Endothelial cell of umbilical vein (primary cell): ENCODE measurements around the gene CDH22. TPM values are rescaled to one million over a fixed set of nuclear protein-coding genes. Genes with fewer than 3 reads are reported as not detected.

Experiments
- BruUV-seq: library from RNA; stranded (reverse); fragments of 400-500 nt; replicated peaks from 2 replicates; lab custom pipeline; 2021; lab: Mats Ljungman, UMichigan
- CTCF ChIA-PET: fragments of 300-600, 350-600 bp; sonication (Branson Sonifier 250); formaldehyde crosslinking; loops from one replicate; lab custom pipeline; 2021; ENCODE audit warnings: antibody characterized with exemption, inconsistent platforms; lab: Charles Lee
- POLR2A ChIA-PET: fragments of 300-600, 350-600 bp; sonication (Branson Sonifier 250); formaldehyde crosslinking; loops from one replicate; lab custom pipeline; 2021; ENCODE audit warnings: antibody characterized with exemption, inconsistent platforms; lab: Charles Lee
- DNase-seq: peaks from one replicate; pipeline ENCODE4 v3.0.0-alpha.2; 2011; ENCODE audit warnings: low read depth, low spot score
- FAIRE-seq: peaks from 2 replicates; lab custom pipeline; 2011; peaks lifted over from hg19 to GRCh38; lab: Jason Lieb, UNC
- H2AFZ ChIP-seq: 2 replicates; pipeline ENCODE4 v1.6.0; 2012; ENCODE audit warnings: low read depth, low read length, control low read depth, inconsistent platforms
- H3K27ac ChIP-seq: 2 replicates; pipeline ENCODE4 v1.5.1; 2011; ENCODE audit warnings: low read depth, mild to moderate bottlenecking, control low read depth, low read length, moderate library complexity; ENCODE audit not compliant: insufficient read depth
- H3K27me3 ChIP-seq, 2 experiments: 2 replicates each; pipeline versions ENCODE4 v1.6.0 to v1.6.1; 2011; ENCODE audit warnings: low read length in 2 of 2, mixed read lengths in 1 of 2; ENCODE audit not compliant: control insufficient read depth in 2 of 2, insufficient read depth in 2 of 2
- H3K36me3 ChIP-seq, 2 experiments: 2 replicates in 1 of 2; 3 replicates in 1 of 2; pipeline ENCODE4 v1.5.1; 2011; ENCODE audit warnings: low read length in 2 of 2, mild to moderate bottlenecking in 1 of 2, moderate library complexity in 1 of 2; ENCODE audit not compliant: control insufficient read depth in 2 of 2, insufficient read depth in 2 of 2; ENCODE audit errors: extremely low read depth in 1 of 2
- H3K4me1 ChIP-seq: 3 replicates; pipeline ENCODE4 v1.5.1; 2011; ENCODE audit warnings: mild to moderate bottlenecking, low read length; ENCODE audit not compliant: control insufficient read depth, insufficient read depth; ENCODE audit errors: extremely low read depth
- H3K4me2 ChIP-seq: 2 replicates; pipeline ENCODE4 v1.6.1; 2011; ENCODE audit warnings: low read length, control low read depth, mixed read lengths; ENCODE audit not compliant: insufficient read depth
- H3K4me3 ChIP-seq, 3 experiments: fragments of 200-600 bp in 1 of 3; sonication (generic), shearing (Covaris generic) in 1 of 3; replicated peaks in 1 of 3; 2 replicates each; pipeline ENCODE4 v1.5.1; 2011 to 2016; ENCODE audit warnings: control low read depth in 3 of 3, low read length in 3 of 3, mild to moderate bottlenecking in 2 of 3, inconsistent platforms in 1 of 3, low read depth in 1 of 3, moderate library complexity in 1 of 3; ENCODE audit not compliant: insufficient read depth in 1 of 3
- H3K79me2 ChIP-seq: 2 replicates; pipeline ENCODE4 v1.6.0; 2012; ENCODE audit warnings: low read length, inconsistent platforms; ENCODE audit not compliant: control insufficient read depth, insufficient read depth
- H3K9ac ChIP-seq: replicated peaks from 2 replicates; pipeline ENCODE3; 2011; ENCODE audit warnings: low read length, control low read depth; ENCODE audit not compliant: insufficient read depth; ENCODE audit errors: extremely low read depth
- H3K9me1 ChIP-seq: replicated peaks from 3 replicates; pipeline ENCODE4 v1.6.0; 2011; ENCODE audit warnings: mild to moderate bottlenecking, low read length; ENCODE audit not compliant: control insufficient read depth, insufficient read depth; ENCODE audit errors: extremely low read depth
- H3K9me3 ChIP-seq: replicated peaks from 2 replicates; pipeline ENCODE4 v1.5.1; 2012; ENCODE audit warnings: low read length, inconsistent platforms; ENCODE audit not compliant: control insufficient read depth, insufficient read depth
- H4K20me1 ChIP-seq: replicated peaks from 2 replicates; pipeline ENCODE3; 2011; ENCODE audit warnings: mild to moderate bottlenecking, low read length; ENCODE audit not compliant: control insufficient read depth, insufficient read depth; ENCODE audit errors: extremely low read depth
- EZH2 ChIP-seq: IDR thresholded peaks from 2 replicates; pipeline ENCODE4 v1.6.1; 2012; ENCODE audit warnings: borderline replicate concordance, low read depth, mild to moderate bottlenecking, moderate library complexity, low read length, inconsistent platforms; ENCODE audit not compliant: severe bottlenecking
- FOS ChIP-seq: IDR thresholded peaks from 2 replicates; pipeline ENCODE4 v1.6.1; 2011; ENCODE audit warnings: mild to moderate bottlenecking, low read length, moderate library complexity, borderline replicate concordance; ENCODE audit not compliant: insufficient read depth
- GATA2 ChIP-seq: IDR thresholded peaks from 2 replicates; pipeline ENCODE4 v1.7.0; 2011; ENCODE audit warnings: low read depth, mild to moderate bottlenecking, moderate library complexity, mixed read lengths, low read length; ENCODE audit not compliant: insufficient read length, insufficient read depth
- JUN ChIP-seq: IDR thresholded peaks from 2 replicates; pipeline ENCODE4 v1.6.1; 2011; ENCODE audit warnings: borderline replicate concordance, low read depth; ENCODE audit not compliant: insufficient read length, insufficient read depth
- MYC ChIP-seq: IDR thresholded peaks from one replicate; pipeline ENCODE4 v1.6.1; 2011; ENCODE audit warnings: mild to moderate bottlenecking, low read depth, low read length
- POLR2A ChIP-seq: IDR thresholded peaks from 2 replicates; pipeline ENCODE4 v1.6.1; 2012; ENCODE audit warnings: low read depth, mild to moderate bottlenecking, control low read depth, low read length
- POLR2AphosphoS5 ChIP-seq: IDR thresholded peaks from 2 replicates; pipeline ENCODE4 v1.6.1; 2012; ENCODE audit warnings: low read depth, mild to moderate bottlenecking, control low read depth, low read length, moderate library complexity; ENCODE audit not compliant: insufficient read depth
- dilution Hi-C: fragments of 300-500 bp; cut with MboI; formaldehyde crosslinking; loops from one replicate; pipeline ENCODE4 v1.15.0; 2019; ENCODE audit warnings: low sequenced_read_pairs; ENCODE audit not compliant: extremely low pct_ligation_motif_present
- intact Hi-C: fragments of 100-400 bp; cut with micrococcal nuclease; formaldehyde crosslinking; loops from one replicate; pipeline ENCODE4 v1.10.0; 2022
- polyA plus RNA-seq, 4 experiments: library from polyadenylated mRNA; depleted of rRNA in 3 of 4; stranded (reverse) in 3 of 4; unstranded in 1 of 4; fragments of >200 nt; gene quantifications; 2 replicates each; pipeline versions ENCODE4 v1.2.1 to v1.2.3, GENCODE V29; 2011 to 2012; ENCODE audit warnings: missing spikeins in 1 of 4
- total RNA-seq: library from RNA; stranded (reverse); gene quantifications from 2 replicates; pipeline ENCODE4 v1.2.3, GENCODE V29; 2021
- TF ChIP-seq, protein P1 (sequence below), 2 donors: IDR thresholded peaks; 1 replicate in 1 of 2; 2 replicates in 1 of 2; pipeline ENCODE4 v1.5.1; 2011; ENCODE audit warnings: low read length in 2 of 2, mild to moderate bottlenecking in 2 of 2, moderate library complexity in 2 of 2, control low read depth in 1 of 2, inconsistent platforms in 1 of 2, low read depth in 1 of 2; ENCODE audit not compliant: insufficient read depth in 1 of 2; ENCODE audit errors: extremely low read depth in 1 of 2
- TF ChIP-seq, protein P2 (sequence below): IDR thresholded peaks from 2 replicates; pipeline ENCODE4 v1.6.1; 2011; ENCODE audit not compliant: insufficient read depth, insufficient read length

Gene CDH22
- total and polyA plus RNA-seq, 2 donors (not counting 3 experiments of a cell fraction or from before 2014, with no cell fraction given): not detected

DNA sequence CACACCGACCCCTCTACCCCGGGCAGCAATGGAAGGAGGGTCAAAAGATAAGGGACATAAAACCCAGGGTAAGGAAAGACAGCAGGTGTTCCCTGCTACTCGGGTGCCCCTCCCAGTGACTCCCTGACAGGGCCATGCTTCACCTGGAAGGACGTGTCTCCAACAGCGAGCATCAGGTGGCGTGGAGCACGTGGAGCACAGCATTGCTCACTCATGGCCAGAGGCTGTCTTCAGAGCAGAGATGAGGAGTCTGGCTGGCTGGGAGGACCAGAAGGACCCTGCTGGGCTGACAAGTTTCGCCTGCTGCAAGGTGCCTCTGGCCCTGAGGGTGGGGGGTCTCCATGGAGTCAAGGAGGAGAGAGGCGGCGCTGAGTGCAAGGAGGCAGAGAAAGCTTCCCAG is 15.3 kb upstream of the CDH22 start:
- H3K36me3 ChIP-seq: no peaks in the 10 kb centered on the region
- no TSS peak for BruUV-seq
- no peak overlapping the region for H2AFZ ChIP-seq
- DNase-seq (no peak), FAIRE-seq (no peak)
- dilution Hi-C loops: no loop called here
- peaks cover 0 to 8% of the 10 kb centered on the region in 2 experiments for H3K27me3 ChIP-seq
- H3K4me3 ChIP-seq: no peak overlapping the region
- ChIA-PET POLR2A (no interaction called here), CTCF (interaction anchor here (1.4 to 1.8 kb wide), 3 partner anchors 9 to 301 kb away, joined by 3 to 8 read pairs (median 4); no protein-coding TSS in a partner anchor)
- no peaks in the 10 kb centered on the region for H3K9me3 ChIP-seq
- TF ChIP-seq MYC (no peak), POLR2A (no peak), GATA2 (no peak), FOS (no peak), JUN (no peak), EZH2 (no peak), POLR2AphosphoS5 (no peak)
- TF ChIP-seq, protein P1, sequence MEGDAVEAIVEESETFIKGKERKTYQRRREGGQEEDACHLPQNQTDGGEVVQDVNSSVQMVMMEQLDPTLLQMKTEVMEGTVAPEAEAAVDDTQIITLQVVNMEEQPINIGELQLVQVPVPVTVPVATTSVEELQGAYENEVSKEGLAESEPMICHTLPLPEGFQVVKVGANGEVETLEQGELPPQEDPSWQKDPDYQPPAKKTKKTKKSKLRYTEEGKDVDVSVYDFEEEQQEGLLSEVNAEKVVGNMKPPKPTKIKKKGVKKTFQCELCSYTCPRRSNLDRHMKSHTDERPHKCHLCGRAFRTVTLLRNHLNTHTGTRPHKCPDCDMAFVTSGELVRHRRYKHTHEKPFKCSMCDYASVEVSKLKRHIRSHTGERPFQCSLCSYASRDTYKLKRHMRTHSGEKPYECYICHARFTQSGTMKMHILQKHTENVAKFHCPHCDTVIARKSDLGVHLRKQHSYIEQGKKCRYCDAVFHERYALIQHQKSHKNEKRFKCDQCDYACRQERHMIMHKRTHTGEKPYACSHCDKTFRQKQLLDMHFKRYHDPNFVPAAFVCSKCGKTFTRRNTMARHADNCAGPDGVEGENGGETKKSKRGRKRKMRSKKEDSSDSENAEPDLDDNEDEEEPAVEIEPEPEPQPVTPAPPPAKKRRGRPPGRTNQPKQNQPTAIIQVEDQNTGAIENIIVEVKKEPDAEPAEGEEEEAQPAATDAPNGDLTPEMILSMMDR (IDR thresholded peaks at IDR 0.05; ENCODE audit: extremely low read depth in 1 of 2, insufficient read depth in 1 of 2, low read depth in 1 of 2, low read length in 2 of 2): no peak
- TF ChIP-seq, protein P2, sequence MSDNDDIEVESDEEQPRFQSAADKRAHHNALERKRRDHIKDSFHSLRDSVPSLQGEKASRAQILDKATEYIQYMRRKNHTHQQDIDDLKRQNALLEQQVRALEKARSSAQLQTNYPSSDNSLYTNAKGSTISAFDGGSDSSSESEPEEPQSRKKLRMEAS: no peak
- no peaks in the 10 kb centered on the region for H3K4me1 ChIP-seq
- no peak overlapping the region for H3K4me2 ChIP-seq
- H4K20me1 ChIP-seq: no peaks in the 10 kb centered on the region
- H3K9ac ChIP-seq: no peak overlapping the region
- H3K9me1 ChIP-seq: no peaks in the 10 kb centered on the region
- intact Hi-C loops: no loop called here
- no peak overlapping the region for H3K27ac ChIP-seq
- H3K79me2 ChIP-seq: no peaks in the 10 kb centered on the region
